Measurements from ENCODE around the gene CLCA2. TPM values are rescaled to one million over a fixed set of nuclear protein-coding genes. Genes with fewer than 3 reads are reported as not detected.

CLCA2 gene
- total and polyA plus RNA-seq, 2 of the 8 experiments (the other 6 are each of a cell fraction or from before 2014, with no cell fraction given), result not detected

DNA sequence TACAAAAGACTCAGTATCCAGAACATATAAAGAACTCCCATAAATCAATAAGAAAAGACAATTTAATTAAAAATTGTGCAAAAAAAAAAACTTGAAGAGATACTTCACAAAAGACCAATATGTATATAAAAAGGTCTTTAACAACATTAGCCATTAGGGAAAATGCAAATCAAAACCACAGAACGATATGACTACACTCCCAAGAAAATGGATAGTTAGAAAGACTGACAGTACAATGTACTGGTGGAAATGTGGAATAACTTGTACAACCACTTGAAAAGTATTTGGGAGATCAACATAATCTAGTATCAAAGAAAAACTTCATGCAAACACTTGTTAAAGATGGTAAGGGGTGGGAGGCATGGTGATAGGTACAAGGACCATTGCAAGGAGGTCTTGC is 40.8 kb downstream of the CLCA2 start:
- Histone ChIP-seq H2AK5ac (ENCODE audit: low read depth, low read length) (no peak overlapping the region), H4K8ac (ENCODE audit: extremely low read depth, insufficient read depth, low read length) (no peak overlapping the region), H3K79me2 (ENCODE audit: control insufficient read depth in 1 of 2, insufficient read depth in 2 of 2, low read length in 2 of 2) (no peaks in the 10 kb centered on the region), H3K4ac (replicated peaks; ENCODE audit: insufficient read length, low read depth, low read length) (no peak overlapping the region), H3K4me2 (ENCODE audit: insufficient read depth in 1 of 2, low read depth in 2 of 2, low read length in 2 of 2) (no peak overlapping the region), H3K27ac (ENCODE audit: low read depth, low read length) (no peak overlapping the region), H2AFZ (ENCODE audit: low read length) (no peak overlapping the region), H2BK5ac (ENCODE audit: low read depth, low read length) (no peak overlapping the region), H3K56ac (replicated peaks; ENCODE audit: insufficient read length, low read depth, low read length) (no peak overlapping the region), H3K9ac (replicated peaks in 1 of 4; ENCODE audit: extremely low read depth in 1 of 4, low read depth in 3 of 4, low read length in 3 of 4) (no peak overlapping the region), H3K9me3 (ENCODE audit: insufficient read depth in 2 of 2, low read depth in 1 of 2, low read length in 1 of 2) (no peaks in the 10 kb centered on the region), H4K5ac (ENCODE audit: insufficient read length, low read depth, low read length) (no peak overlapping the region), H4K91ac (replicated peaks; ENCODE audit: insufficient read length, low read length) (no peak overlapping the region), H3K23ac (ENCODE audit: insufficient read length) (no peak overlapping the region), H2BK15ac (ENCODE audit: low read length) (no peak overlapping the region), H2BK120ac (replicated peaks; ENCODE audit: low read depth, low read length) (no peak overlapping the region), H3K36me3 (ENCODE audit: control insufficient read depth in 2 of 4, insufficient read depth in 4 of 4, low read length in 3 of 4) (no peaks in the 10 kb centered on the region), H4K20me1 (replicated peaks in 1 of 2; ENCODE audit: control insufficient read depth in 1 of 2, insufficient read depth in 2 of 2, low read length in 2 of 2) (no peaks in the 10 kb centered on the region), H2BK12ac (ENCODE audit: low read depth, low read length) (no peak overlapping the region), H3K4me1 (replicated peaks in 1 of 4; ENCODE audit: control insufficient read depth in 3 of 4, insufficient read depth in 4 of 4, low read length in 3 of 4) (no peaks in the 10 kb centered on the region), H3K18ac (ENCODE audit: extremely low read depth, low read length) (no peak overlapping the region), H3K23me2 (ENCODE audit: low read depth, low read length) (no peaks in the 10 kb centered on the region), H3K79me1 (ENCODE audit: low read depth, low read length) (no peaks in the 10 kb centered on the region), H3K14ac (ENCODE audit: insufficient read length) (no peak overlapping the region), H3K4me3 (ENCODE audit: extremely low read depth in 1 of 4, insufficient read depth in 2 of 4, low read depth in 3 of 4, low read length in 4 of 4) (no peak overlapping the region), H3K27me3 (replicated peaks in 1 of 4; ENCODE audit: control insufficient read depth in 3 of 4, extremely low read depth in 1 of 4, insufficient read depth in 3 of 4, low read length in 3 of 4) (no peaks in the 10 kb centered on the region; a peak in 1 of 7 replicates), H2BK20ac (ENCODE audit: low read length) (no peak overlapping the region)
- 91% methylated on average over 1 of the region's 1 CpG; no CpG with 5 or more reads in 1 of the 2 experiments for WGBS, 2 experiments (ENCODE audit: extremely low coverage in 1 of 2, insufficient coverage in 1 of 2, insufficient read length in 1 of 2, insufficient replicate concordance in 2 of 2, low coverage in 1 of 2, low lambda C conversion rate in 2 of 2, missing lambda C conversion rate in 1 of 2)
- no peak for TF ChIP-seq RFX5 (IDR thresholded peaks at IDR 0.05; ENCODE audit: borderline replicate concordance, low read depth, low read length)
- no peak for TF ChIP-seq JUN (IDR thresholded peaks at IDR 0.05; ENCODE audit: low read depth, low read length)
- TF ChIP-seq SIX5 (IDR thresholded peaks at IDR 0.05; ENCODE audit: low read depth, low read length), result no peak
- no peak for TF ChIP-seq POLR2A (IDR thresholded peaks at IDR 0.05; ENCODE audit: control extremely low read depth in 1 of 2, low read depth in 2 of 2, low read length in 2 of 2)
- TF ChIP-seq NANOG (IDR thresholded peaks at IDR 0.05; ENCODE audit: insufficient read depth, low read depth, low read length, poor library complexity, severe bottlenecking), result no peak
- TF ChIP-seq, protein P1, sequence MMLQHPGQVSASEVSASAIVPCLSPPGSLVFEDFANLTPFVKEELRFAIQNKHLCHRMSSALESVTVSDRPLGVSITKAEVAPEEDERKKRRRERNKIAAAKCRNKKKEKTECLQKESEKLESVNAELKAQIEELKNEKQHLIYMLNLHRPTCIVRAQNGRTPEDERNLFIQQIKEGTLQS (IDR thresholded peaks at IDR 0.05; ENCODE audit: insufficient read depth, low read depth, low read length), result no peak
- TF ChIP-seq CEBPB (IDR thresholded peaks at IDR 0.05; ENCODE audit: low read depth, low read length), result no peak
- no peak for TF ChIP-seq SIN3A (conservative IDR thresholded peaks at IDR 0.05 in 1 of 2, IDR thresholded peaks at IDR 0.05 in 1 of 2; ENCODE audit: low read depth in 1 of 2, low read length in 2 of 2)
- no peak for FAIRE-seq
- POLR2A ChIA-PET (ENCODE audit: partially characterized antibody), result no interaction called here
- no peak for DNase-seq (ENCODE audit: low read depth in 1 of 2, low spot score in 2 of 2)
- CTCF ChIA-PET (ENCODE audit: partially characterized antibody), result interaction anchor here (7.0 kb wide), 1 partner anchor 9 kb away, joined by 41 read pairs; no protein-coding TSS in a partner anchor

All from H1 (cell line).